Measurements from ENCODE around the gene EMP3. TPM values are rescaled to one million over a fixed set of nuclear protein-coding genes. Genes with fewer than 3 reads are reported as not detected.

The EMP3 gene
- polyA plus RNA-seq, 3 donors, result 802 to 1,036 (median 996) TPM

GRCh38 chr19:48329167-48329891, 4.0 kb downstream of the EMP3 start:
- peaks cover 67% of the 10 kb centered on the region for H4K20me1 ChIP-seq (ENCODE audit: insufficient read depth, low read length)
- peak overlapping the region; percentile 66 to 95 (median 89) for H3K27ac Mint-ChIP-seq
- no peak overlapping the region for H2AFZ ChIP-seq (ENCODE audit: insufficient read depth, low read depth, low read length, poor library complexity, severe bottlenecking)
- 83% methylated on average over 3 of the region's 15 CpGs for WGBS (ENCODE audit: insufficient coverage)
- peak overlapping the region; percentile 2 to 92 (median 15) for H3K4me3 ChIP-seq (replicated peaks in 1 of 3; ENCODE audit: low read depth in 2 of 3, low read length in 3 of 3)
- DNase-seq, result peak; percentile 54 to 68 (median 64)
- H3K9me3 ChIP-seq (replicated peaks in 1 of 2; ENCODE audit: control insufficient read depth in 1 of 2, insufficient read depth in 1 of 2, low read length in 2 of 2), result no peaks in the 10 kb centered on the region
- no peaks in the 10 kb centered on the region for H3K27me3 ChIP-seq (ENCODE audit: control insufficient read depth in 2 of 2, insufficient read depth in 2 of 2, low read length in 2 of 2)
- TF ChIP-seq CTCF (IDR thresholded peaks at IDR 0.05), result no peak
- peaks cover 62% of the 10 kb centered on the region for H3K79me2 ChIP-seq (ENCODE audit: insufficient read depth, low read length)
- peaks cover 88 to 90% of the 10 kb centered on the region in 2 donors for H3K4me1 ChIP-seq (ENCODE audit: control insufficient read depth in 1 of 2, insufficient read depth in 2 of 2, low read length in 2 of 2)
- no peak overlapping the region for H3K9ac ChIP-seq (ENCODE audit: insufficient read depth, low read length, poor library complexity, severe bottlenecking)
- H3K9me3 Mint-ChIP-seq, result peaks cover 0 to 10% (median 0%) of the 10 kb centered on the region in 7 donors
- peaks cover 0 to 3% (median 0%) of the 10 kb centered on the region in 3 donors for H3K27me3 Mint-ChIP-seq (ENCODE audit: low read depth in 3 of 3)
- intact Hi-C loops (cut with micrococcal nuclease), result loop anchor here (1.0 to 10.0 kb wide), 5 partner anchors 8 to 665 kb away; partner anchors contain the start of genes DBP (in 1 of the 2), GYS1 (in 1 of the 2), PPP1R15A (in 1 of the 2) and RUVBL2 (in 1 of the 2)
- H3K4me2 ChIP-seq (replicated peaks; ENCODE audit: extremely low read depth, low read length, poor library complexity, severe bottlenecking), result peak overlapping the region; percentile 95
- H3K27ac ChIP-seq (ENCODE audit: low read depth in 1 of 2, low read length in 2 of 2), result peak overlapping the region; percentile 28 to 56
- H3K4me1 Mint-ChIP-seq, result peaks cover 81% of the 10 kb centered on the region
- H3K36me3 ChIP-seq (replicated peaks in 1 of 2; ENCODE audit: control insufficient read depth in 1 of 2, insufficient read depth in 2 of 2, low read length in 2 of 2), result peaks cover 36 to 44% of the 10 kb centered on the region in 2 donors
- H3K4me3 Mint-ChIP-seq, result peak overlapping the region; percentile 74 to 85
- H3K36me3 Mint-ChIP-seq, result peaks cover 46 to 63% of the 10 kb centered on the region in 2 donors

GRCh38 chr19:48330012-48330681, 4.8 kb downstream of the EMP3 start:
- WGBS (ENCODE audit: insufficient coverage), result 2% methylated on average over 19 of the region's 41 CpGs
- peaks cover 77% of the 10 kb centered on the region for H3K4me1 Mint-ChIP-seq

More at GRCh38 chr19:48330012-48330681, 4.8 kb downstream of the EMP3 start:
- Histone ChIP-seq H3K9ac (ENCODE audit: insufficient read depth, low read length, poor library complexity, severe bottlenecking) (no peak overlapping the region), H4K20me1 (ENCODE audit: insufficient read depth, low read length) (peaks cover 67% of the 10 kb centered on the region), H3K27me3 (ENCODE audit: control insufficient read depth in 2 of 2, insufficient read depth in 2 of 2, low read length in 2 of 2) (no peaks in the 10 kb centered on the region), H3K9me3 (replicated peaks in 1 of 2; ENCODE audit: control insufficient read depth in 1 of 2, insufficient read depth in 1 of 2, low read length in 2 of 2) (no peaks in the 10 kb centered on the region), H3K4me3 (replicated peaks in 1 of 3; ENCODE audit: low read depth in 2 of 3, low read length in 3 of 3) (peak overlapping the region in 2 of 3 experiments; percentile 0 to 92), H3K4me1 (ENCODE audit: control insufficient read depth in 1 of 2, insufficient read depth in 2 of 2, low read length in 2 of 2) (peaks cover 81 to 83% of the 10 kb centered on the region in 2 donors), H3K79me2 (ENCODE audit: insufficient read depth, low read length) (peaks cover 56% of the 10 kb centered on the region), H2AFZ (ENCODE audit: insufficient read depth, low read depth, low read length, poor library complexity, severe bottlenecking) (no peak overlapping the region), H3K36me3 (replicated peaks in 1 of 2; ENCODE audit: control insufficient read depth in 1 of 2, insufficient read depth in 2 of 2, low read length in 2 of 2) (peaks cover 36 to 44% of the 10 kb centered on the region in 2 donors), H3K27ac (ENCODE audit: low read depth in 1 of 2, low read length in 2 of 2) (peak overlapping the region; percentile 22 to 28), H3K4me2 (replicated peaks; ENCODE audit: extremely low read depth, low read length, poor library complexity, severe bottlenecking) (peak overlapping the region; percentile 95)
- Mint-ChIP-seq H3K27ac (peak overlapping the region; percentile 66 to 95 (median 89)), H3K4me3 (peak overlapping the region; percentile 74 to 85), H3K27me3 (ENCODE audit: low read depth in 3 of 3) (peaks cover 0 to 3% (median 0%) of the 10 kb centered on the region in 3 donors), H3K9me3 (peaks cover 0 to 8% (median 0%) of the 10 kb centered on the region in 7 donors), H3K36me3 (peaks cover 46 to 61% of the 10 kb centered on the region in 2 donors)
- TF ChIP-seq CTCF (IDR thresholded peaks at IDR 0.05), result no peak
- peak; percentile 41 to 64 (median 55) for DNase-seq
- intact Hi-C loops (cut with micrococcal nuclease), result loop anchor here in 1 of 2 donors (5.0 kb wide), 1 partner anchor 63 kb away; no protein-coding TSS in a partner anchor
